NCI-H2107 treated with DMSO at 0.1 percent for 48 hours (cell line): ENCODE measurements around the gene NR2F1-AS1.

Experiments used
- DNase-seq: peaks from one replicate; lab custom pipeline; 2025; ENCODE audit not compliant: unreplicated experiment; lab: John Stamatoyannopoulos, UW

Gene NR2F1-AS1

DNA sequence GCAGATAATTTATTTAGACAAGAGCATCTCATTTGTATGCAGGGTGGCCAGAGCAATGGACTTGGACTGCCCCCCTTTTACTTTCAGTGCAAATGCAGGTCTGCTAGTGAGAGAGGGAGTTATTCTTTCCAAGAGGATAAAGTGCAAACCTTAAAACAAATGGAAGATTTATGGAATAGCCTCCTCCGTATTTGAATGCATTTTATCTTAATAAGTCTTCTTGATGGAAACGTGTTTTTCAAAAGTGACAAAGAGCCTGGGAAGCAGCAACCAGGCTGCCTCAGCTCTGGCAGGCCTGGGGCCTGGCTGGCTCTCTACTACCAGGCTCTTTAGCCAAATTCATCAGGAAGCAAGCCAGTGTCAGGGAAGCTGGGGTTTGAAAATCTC lies 8.8 kb upstream of the NR2F1-AS1 start:
- no peak for DNase-seq

DNA sequence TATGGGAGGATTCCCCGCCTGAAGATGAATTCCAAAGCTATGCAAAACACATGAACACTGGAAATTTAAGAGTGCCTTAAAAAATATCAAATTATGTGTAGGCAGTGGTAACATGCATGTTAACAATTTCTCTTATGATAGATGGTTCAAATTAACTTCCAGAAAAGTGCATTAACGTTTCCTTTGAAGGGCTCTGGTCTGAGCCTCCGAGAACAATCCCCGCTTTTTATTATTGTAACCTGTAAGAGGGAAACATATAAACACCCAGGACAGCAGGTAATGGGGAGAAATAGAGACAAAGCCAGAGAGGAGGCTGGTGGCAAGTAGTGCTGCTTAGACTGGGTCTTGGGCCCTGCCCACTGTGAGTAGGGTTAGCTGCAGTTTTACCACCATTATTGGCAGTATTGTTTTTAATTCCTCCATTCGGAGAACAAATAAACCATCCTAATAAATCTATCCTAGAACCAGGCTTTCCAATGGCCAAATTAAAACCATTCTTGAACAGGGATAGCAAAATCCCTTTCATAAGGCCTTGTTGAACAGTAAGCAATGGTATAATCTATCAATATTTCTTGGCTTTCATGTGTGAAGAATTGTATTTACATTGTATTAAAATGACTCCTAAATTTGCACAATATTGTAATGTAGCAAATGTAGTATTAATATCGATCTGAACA lies 8.3 kb upstream of the NR2F1-AS1 start:
- no peak for DNase-seq

DNA sequence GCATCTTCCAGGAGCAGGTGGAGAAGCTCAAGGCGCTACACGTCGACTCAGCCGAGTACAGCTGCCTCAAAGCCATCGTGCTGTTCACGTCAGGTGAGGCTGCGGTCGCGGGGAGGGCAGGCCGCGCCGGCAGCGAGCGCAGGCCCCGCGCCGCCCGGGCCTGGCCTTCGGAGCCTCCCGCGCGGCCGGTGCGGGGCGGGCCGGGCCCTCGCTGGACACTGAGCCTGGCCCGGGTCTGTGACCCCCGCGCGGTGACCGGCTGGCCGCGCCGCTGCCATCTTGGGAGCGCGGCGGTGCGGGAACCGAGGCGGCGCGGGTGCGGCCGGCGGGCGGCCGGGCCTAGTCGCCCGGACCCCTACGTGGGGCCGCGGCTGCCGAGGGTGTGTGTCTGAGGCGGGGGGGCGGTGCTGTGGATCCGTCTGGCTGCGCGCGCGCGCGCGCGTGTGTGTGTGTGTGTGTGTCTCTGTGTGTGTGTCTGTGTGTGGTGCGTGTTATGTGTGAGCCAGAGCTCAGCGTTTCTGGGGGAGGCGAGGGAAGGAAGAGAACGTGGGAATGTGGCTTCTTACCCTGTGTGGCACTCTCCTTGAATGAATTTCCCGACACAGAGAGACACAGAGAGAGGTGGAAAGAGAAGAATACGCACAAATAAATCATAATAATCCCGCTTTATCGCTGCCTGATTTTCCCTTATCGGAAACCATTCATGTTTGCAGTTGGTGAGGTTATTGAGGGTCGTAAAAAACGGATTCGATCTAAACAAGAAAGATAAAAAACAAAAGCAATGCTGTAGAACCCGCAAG lies 7.5 kb upstream of the NR2F1-AS1 start:
- no peak for DNase-seq

DNA sequence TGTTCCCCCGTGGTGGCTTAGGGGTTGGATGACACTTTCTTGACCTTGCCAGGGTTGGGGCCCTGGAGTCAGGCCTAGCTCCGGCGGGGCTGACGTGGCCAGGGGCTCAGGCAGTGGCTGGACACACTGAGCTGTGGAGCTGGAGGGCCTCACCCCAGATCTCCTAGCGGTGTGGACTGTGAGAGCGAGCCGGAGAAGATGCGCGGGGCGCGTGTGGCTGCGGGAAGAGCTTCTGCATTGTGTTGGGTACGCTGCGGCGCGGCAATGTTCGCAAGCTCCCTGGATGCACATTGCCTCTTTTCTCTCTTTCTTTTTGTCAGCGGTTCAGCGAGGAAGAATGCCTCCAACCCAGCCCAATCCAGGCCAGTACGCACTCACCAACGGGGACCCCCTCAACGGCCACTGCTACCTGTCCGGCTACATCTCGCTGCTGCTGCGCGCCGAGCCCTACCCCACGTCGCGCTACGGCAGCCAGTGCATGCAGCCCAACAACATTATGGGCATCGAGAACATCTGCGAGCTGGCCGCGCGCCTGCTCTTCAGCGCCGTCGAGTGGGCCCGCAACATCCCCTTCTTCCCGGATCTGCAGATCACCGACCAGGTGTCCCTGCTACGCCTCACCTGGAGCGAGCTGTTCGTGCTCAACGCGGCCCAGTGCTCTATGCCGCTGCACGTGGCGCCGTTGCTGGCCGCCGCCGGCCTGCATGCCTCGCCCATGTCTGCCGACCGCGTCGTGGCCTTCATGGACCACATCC lies 6.8 kb upstream of the NR2F1-AS1 start:
- DNase-seq = no peak

DNA sequence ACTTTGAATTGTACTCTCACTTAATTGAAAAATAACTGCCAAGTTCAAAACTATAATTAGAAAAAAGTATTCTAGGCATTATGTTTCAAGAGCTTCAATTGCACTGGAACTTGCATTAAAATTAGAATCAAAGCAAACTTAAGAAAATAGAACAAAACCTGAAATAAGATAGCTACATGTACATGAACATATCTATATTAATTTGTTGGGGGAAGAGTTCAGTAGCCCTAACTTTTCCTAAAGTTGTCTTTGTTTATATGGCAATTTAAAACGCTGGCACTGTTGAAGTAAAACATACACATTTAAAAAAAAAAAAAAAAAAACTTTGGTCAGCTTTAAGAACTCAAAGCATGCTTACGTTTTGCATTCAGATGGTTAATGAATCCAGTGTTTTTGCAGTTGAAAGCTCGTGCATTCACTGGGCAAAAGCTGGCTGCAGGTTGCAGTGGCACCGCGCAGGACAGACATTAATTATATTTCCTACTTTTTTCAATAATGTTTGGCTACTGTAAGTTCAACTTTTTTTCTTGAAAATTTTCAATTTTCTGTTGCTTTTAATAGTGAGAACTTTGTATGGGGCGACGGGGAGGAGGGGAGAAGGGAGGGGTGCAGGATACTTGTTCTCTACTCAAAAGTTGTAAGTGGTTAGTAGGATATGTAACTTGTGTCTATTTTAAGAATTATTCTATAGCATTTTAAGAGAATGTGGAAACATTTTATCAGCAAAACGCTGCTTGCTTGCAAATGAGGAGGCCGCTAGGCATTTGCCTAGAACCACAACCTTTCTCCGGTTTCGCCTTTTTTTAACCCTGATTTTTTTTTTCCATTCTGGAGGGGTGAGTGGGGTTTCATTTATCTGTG lies 5.9 kb upstream of the NR2F1-AS1 start:
- no peak for DNase-seq

DNA sequence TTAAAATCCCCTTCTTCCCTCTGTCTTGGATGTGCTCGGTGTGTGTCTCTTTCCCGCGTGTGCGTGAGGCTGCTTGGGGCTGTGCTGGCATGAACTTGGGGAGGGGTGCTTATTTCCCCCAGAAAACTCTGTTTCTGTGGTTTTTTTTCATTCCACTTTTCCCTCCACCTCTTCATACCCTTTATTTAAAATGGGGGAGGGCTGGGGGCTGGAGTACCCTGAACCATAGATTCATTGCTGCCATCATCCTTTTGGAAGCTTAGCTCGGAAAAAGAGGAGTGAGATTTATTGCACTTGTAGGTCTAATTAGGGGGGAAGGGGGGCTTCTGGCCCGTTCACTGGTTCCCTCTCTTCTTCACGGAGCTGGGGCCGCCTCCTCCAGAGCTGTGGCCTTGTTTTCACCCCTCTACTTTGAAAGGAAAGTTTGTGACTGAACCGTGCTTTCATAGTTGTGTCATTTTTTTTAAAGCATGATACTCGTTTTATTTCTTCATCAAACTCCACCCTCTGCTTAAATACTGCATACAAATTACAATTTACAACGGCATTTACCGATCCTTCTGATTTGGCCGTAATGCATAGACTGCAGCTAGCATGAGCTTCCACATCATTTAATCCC lies 4.9 kb upstream of the NR2F1-AS1 start:
- DNase-seq = no peak

DNA sequence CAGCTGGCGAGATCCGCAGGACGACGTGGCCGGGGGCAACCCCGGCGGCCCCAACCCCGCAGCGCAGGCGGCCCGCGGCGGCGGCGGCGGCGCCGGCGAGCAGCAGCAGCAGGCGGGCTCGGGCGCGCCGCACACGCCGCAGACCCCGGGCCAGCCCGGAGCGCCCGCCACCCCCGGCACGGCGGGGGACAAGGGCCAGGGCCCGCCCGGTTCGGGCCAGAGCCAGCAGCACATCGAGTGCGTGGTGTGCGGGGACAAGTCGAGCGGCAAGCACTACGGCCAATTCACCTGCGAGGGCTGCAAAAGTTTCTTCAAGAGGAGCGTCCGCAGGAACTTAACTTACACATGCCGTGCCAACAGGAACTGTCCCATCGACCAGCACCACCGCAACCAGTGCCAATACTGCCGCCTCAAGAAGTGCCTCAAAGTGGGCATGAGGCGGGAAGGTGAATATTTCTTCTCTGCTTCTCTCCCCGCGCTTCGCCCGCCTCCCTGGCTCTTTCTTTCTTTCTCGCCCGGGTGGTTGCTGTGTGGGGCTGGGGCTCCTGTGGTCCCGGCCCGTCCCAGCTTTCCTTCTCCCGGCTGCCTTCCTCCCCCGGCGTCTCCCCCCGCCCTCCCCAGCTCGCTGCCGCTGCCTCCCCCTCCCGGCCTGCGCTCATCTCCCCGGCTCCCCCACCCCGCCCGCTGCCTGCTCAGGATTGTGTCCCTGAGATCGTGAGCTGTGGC lies 4.2 kb upstream of the NR2F1-AS1 start:
- DNase-seq = no peak

DNA sequence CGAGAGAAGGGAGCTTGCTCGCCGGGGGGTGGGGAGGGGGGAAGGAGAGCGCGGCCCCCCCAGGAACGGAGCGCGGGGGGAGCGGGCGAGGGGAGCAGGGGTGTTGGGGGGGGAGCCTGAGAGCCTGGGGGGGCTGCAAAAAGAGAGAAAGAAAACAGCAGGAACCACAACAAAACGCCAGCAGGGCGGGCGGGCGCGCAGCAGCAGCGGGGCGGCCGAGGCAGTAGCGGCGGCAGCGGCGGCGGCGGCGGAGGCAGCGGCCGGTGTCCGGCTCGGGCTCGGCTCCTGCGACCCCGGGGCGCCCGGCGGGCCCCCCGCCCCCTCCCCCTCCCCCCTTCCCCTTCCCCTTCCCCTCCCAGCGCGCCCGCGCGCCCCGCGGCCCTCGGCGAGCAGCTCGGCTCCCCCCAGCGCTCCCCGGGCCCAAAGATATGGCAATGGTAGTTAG lies 3.6 kb upstream of the NR2F1-AS1 start:
- DNase-seq = no peak

DNA sequence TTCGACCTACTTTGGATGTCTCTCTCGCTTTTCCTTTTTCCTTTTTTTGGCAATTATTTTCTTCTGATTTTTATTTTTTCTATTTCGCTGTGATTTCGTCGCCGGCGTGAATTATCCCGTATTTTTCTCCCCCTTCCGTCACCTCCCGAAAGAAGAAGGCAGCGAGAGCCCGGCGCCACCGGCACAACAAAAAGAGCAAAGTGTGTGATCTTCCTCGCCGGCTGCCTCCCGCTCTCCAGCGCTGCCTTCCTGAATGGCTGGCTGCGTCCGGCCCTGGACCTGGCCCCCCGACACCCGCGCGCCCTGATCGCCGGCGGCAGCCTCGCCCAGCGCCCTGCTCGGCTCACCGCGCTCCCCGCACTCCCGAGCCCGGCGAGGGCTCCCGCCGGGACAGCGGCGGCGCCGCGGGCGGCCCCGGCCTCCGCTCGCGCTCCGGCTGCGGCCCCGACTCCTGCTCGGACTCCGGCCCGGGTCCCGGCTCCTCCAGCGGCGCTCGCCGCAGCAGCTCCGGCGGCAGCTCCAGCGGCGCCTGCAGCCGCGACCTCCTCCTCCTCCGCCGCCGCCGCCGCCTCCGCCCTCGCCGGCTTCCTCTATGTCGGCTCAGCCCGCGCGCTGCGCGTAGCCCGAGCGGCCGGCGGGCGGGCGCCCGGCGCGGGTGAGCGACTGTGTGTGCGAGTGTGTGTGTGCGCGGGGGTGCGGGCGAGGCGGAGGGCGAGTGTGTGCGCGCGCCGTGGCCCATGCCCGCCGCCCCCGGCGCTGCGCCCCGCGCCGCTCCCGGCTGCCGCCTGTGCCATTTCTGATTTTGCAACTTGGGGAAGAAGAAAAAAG lies 3.0 kb upstream of the NR2F1-AS1 start:
- no peak for DNase-seq

DNA sequence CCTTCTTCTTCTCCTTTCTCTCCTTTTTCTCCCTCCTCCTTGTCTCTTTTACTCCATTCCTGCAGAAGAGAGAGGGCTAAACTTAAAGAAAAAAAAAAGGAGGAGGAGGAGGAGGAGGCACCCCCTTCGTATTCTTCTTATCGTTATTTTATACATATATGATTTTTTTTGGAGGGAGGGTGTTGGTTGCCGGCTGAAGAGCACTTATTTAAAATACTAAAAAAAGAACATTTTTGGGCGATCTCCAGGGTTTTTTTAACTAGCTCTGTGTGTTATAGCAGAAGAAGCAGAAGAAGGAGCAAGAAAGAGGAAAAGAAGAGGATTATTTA lies 2.4 kb upstream of the NR2F1-AS1 start:
- no peak for DNase-seq

DNA sequence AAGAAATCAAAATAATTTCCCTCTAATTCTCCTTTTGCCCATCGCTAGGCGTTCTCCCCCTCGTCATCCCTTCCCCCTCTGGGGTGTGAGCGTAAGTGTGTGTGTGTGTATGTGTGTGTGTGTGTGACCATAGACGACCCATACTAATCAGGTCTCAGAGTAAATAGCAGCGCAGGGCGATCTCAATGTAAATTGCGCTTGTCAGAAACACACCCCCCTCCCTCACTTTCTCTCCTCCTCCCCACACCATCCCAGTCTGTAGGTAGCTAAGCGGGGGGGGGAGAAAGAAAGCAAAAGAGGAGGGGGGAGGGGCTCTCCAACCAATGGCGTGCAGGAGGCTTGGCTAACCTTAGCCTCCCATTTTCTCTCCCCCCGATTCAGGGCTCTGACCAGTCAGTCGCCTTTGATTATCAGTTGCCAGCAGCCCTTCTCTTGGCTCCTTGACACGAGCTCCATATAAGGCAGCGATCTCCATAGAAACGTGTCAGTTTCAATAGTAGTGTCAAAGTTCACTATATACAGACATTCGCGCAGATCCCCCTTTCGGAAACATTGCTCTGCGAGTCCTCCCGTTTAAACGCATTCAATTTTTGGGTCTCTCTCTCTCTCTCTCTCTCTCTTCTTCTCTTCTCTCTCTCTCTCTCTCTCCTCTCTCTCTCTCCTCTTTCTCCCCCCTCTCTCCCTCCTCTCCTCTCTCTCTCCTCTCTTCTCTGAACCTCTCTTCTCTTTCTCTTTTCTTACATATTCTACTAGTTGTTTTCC lies 1.8 kb upstream of the NR2F1-AS1 start, which contains the start of gene NR2F1:
NR2F1 (plus strand) TSS at position 546 of the 762 bp plus-strand sequence. CDS start 1,802 bp downstream, outside the sequence.
- peak; percentile 66 for DNase-seq

DNA sequence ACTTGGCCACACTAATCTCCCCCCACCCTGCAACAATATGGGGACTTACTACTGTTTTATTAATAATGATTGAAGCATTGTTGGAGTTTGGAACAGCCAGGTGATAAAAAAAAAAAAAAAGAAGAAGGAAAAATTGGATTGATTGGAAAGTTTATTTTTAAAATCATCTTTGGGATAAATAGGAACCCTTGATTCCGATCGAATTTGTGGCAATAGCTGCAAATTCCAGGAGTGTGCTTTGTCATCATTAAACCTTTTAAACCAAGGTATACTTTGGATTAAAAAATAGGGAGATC lies 1.1 kb upstream of the NR2F1-AS1 start:
- DNase-seq = no peak

DNA sequence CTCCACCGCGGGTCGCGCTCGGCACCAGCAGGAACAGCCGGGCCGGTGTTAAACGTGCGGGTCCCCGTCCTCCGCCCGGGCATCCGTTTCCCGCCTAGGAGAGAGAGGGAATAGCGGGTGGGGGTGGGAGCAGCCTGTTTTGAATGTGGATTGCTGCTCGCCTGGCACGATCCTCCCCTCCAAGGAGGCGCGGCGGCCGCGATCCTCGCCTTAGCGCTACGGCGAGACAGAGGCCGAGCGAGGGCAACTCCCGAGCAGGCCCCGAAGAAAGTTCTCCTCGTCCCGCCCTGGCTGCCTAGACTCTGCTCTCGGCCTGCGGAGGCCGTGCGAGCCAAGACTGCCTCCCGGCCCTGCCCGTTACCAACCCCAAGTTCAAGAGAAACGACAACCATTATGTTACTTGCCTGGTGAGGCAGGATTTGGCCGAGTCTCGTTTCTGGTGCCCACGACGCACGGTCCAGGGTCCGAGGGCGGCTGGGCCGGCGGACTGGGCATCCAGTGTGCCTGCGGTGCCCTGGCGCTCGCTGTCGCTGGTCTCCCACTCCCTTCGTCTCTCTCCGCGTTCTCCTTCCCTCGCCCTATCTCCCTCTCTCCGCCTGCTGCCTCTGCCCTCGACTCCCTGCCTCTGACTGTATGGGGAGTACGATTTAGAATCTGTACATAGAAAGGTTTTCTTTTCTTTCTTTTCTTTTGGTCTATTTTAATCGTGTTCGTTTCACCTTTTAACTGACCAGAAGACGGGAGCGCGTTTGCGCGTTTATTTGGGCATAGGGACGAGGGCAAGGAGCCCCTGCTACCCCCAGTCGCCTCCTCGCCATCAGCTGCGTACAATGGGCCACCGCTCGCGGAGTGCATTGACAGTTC lies 724 bp downstream of the NR2F1-AS1 start:
- DNase-seq = peak; percentile 20

DNA sequence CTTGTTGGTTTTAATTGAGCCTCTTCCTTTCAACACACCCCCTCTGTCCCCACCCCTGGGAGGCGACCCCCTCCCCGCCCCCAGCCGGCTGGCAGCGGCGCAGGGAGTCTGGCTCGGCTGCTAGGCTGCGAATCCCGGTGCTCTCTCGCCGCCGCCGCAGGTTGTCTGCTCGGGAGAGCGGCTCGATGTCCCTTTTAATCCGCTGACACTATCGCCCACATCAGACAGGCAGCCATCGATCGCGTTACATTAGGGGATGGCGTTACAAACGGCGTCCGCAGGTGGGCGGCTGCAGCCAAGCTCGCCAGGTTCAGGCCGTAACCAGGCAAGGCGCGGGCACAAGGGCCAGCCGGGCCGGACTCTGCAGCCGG lies 1.3 kb downstream of the NR2F1-AS1 start:
- DNase-seq = no peak

DNA sequence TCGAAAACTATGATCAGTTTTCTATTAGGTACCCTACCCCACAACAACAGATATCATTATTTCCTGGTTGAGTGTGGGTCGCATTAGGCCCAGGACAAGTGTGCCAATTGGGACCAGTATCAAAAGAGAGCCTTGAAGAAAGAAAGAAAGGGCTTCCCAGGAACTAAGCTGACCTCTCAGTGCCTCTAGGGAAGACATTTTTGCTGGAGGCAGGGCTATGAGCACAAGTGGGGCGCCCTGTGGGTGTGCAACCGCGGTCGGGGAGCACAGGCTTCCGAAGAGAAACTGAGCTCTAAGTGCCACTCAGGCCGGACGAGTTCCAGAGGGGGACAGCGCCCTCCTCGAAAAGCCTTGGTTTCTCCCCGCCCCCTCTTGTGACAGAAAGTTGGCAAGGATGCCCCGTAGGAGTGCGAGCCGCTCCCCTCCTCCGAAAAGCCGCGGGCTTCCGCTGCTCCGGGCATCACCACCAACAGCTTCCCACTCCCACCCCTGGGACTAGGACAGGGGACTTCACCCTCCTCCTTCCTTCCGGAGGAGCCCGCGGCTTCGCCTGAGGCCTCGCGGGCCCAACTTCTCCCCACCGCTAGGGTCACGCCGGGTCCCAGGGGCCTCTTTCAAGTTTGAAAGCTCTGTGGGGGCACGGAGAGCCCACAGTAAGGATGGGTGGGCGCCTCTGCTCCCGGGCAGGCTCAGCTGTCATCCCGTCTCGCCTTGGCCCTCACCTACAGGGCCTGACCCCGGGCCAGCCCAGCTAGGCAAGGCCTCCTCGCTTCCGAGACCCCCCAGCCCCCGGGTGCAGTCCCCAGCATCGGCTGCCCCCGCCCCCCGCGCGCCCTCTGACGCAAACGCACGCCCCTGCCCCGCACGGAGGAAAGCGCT lies 2.0 kb downstream of the NR2F1-AS1 start:
- DNase-seq = no peak
